B cell (primary cell): Measurements from ENCODE around the gene POU1F1. TPM values are rescaled to one million over a fixed set of nuclear protein-coding genes. Genes with fewer than 3 reads are reported as not detected.
"Not testable (repeated sequence)": the region's sequence is repeated elsewhere in the genome, so short reads cannot be mapped to it uniquely, and the experiment has no call there.

Experiments used
- ATAC-seq: fragments of 200-7000 bp; cut with Tn5 transposase; one replicate; pipeline ENCODE4 v1.10.0; 2021; ENCODE audit warnings: low read depth, mild to moderate bottlenecking, moderate number of reproducible peaks, moderate library complexity
- CTCF ChIA-PET: fragments of 350-600 bp; sonication (Branson Sonifier 250); formaldehyde crosslinking; loops from one replicate; lab custom pipeline; 2021; ENCODE audit warnings: antibody characterized with exemption, inconsistent platforms; lab: Charles Lee
- POLR2A ChIA-PET: fragments of 350-600 bp; sonication (Branson Sonifier 250); formaldehyde crosslinking; loops from one replicate; lab custom pipeline; 2021; ENCODE audit warnings: antibody characterized with exemption; lab: Charles Lee
- DNase-seq: peaks from one replicate; pipeline ENCODE4 v3.0.0; 2013
- H2AFZ ChIP-seq: 2 replicates; pipeline ENCODE4 v1.6.1; 2012; ENCODE audit warnings: mild to moderate bottlenecking, low read depth, low read length; ENCODE audit not compliant: insufficient read depth, poor library complexity, severe bottlenecking
- H3K27ac ChIP-seq, 2 donors: 1 replicate in 1 of 2; 2 replicates in 1 of 2; pipeline ENCODE4 v1.5.1; 2012 to 2013; ENCODE audit warnings: low read length in 2 of 2, mild to moderate bottlenecking in 2 of 2, moderate library complexity in 1 of 2
- H3K27me3 ChIP-seq, 4 experiments: fragments of 200-600 bp in 1 of 4; sonication (generic) in 1 of 4; replicated peaks in 1 of 4; 1 replicate in 2 of 4; 2 replicates in 2 of 4; pipeline versions ENCODE4 v1.6.1 to v1.7.0; 2013 to 2016; ENCODE audit warnings: low read length in 3 of 4, mild to moderate bottlenecking in 2 of 4, mixed read lengths in 1 of 4, moderate library complexity in 1 of 4; ENCODE audit not compliant: insufficient read depth in 4 of 4, control insufficient read depth in 3 of 4; ENCODE audit errors: control extremely low read depth in 1 of 4
- H3K36me3 ChIP-seq, 2 experiments: replicated peaks in 1 of 2; 1 replicate in 1 of 2; 2 replicates in 1 of 2; pipeline versions ENCODE4 v1.6.1 to v1.7.1; 2013; ENCODE audit warnings: low read length in 1 of 2; ENCODE audit not compliant: insufficient read depth in 2 of 2, control insufficient read depth in 1 of 2; ENCODE audit errors: control extremely low read depth in 1 of 2, extremely low read depth in 1 of 2
- H3K4me1 ChIP-seq, 2 donors: fragments of 200-600 bp in 1 of 2; sonication (generic) in 1 of 2; 1 replicate in 1 of 2; 2 replicates in 1 of 2; pipeline versions ENCODE4 v1.5.1 to v1.6.1; 2013 to 2017; ENCODE audit warnings: low read length in 2 of 2; ENCODE audit not compliant: control insufficient read depth in 2 of 2, insufficient read depth in 2 of 2
- H3K4me2 ChIP-seq: replicated peaks from 2 replicates; pipeline ENCODE3; 2012; ENCODE audit warnings: mild to moderate bottlenecking, low read depth, low read length; ENCODE audit not compliant: poor library complexity, severe bottlenecking
- H3K4me3 ChIP-seq, 5 experiments: fragments of 200-600 bp in 1 of 5; sonication (generic) in 1 of 5; 1 replicate in 3 of 5; 2 replicates in 2 of 5; pipeline versions ENCODE4 v1.5.1 to v1.7.0; 2011 to 2016; ENCODE audit warnings: low read length in 4 of 5, mild to moderate bottlenecking in 4 of 5, low read depth in 2 of 5, control low read depth in 1 of 5, moderate library complexity in 1 of 5; ENCODE audit not compliant: insufficient read depth in 1 of 5; ENCODE audit errors: control extremely low read depth in 1 of 5, extremely low read depth in 1 of 5
- H3K79me2 ChIP-seq: fragments of 200-600 bp; sonication (generic); one replicate; pipeline ENCODE4 v1.6.0; 2016; ENCODE audit warnings: low read length; ENCODE audit not compliant: control insufficient read depth, insufficient read depth
- H3K9ac ChIP-seq: fragments of 200-600 bp; sonication (generic); 2 replicates; pipeline ENCODE4 v1.6.1; 2017; ENCODE audit warnings: mild to moderate bottlenecking, low read length, moderate library complexity
- H3K9me3 ChIP-seq, 3 donors: one replicate each; pipeline versions ENCODE4 v1.6.1 to v1.7.1; 2013; ENCODE audit warnings: low read length in 2 of 3; ENCODE audit not compliant: control insufficient read depth in 2 of 3, insufficient read depth in 1 of 3; ENCODE audit errors: control extremely low read depth in 1 of 3
- H4K20me1 ChIP-seq: 2 replicates; pipeline ENCODE4 v1.6.0; 2012; ENCODE audit warnings: mild to moderate bottlenecking, low read length; ENCODE audit not compliant: insufficient read depth, control insufficient read depth, poor library complexity, severe bottlenecking
- H3K27ac Mint-ChIP-seq: one replicate; pipeline ENCODE4 v1.8.0; 2021; ENCODE audit warnings: mixed read lengths
- H3K27me3 Mint-ChIP-seq: one replicate; pipeline ENCODE4 v1.8.0; 2021; ENCODE audit warnings: mixed read lengths
- H3K4me1 Mint-ChIP-seq: one replicate; pipeline ENCODE4 v1.8.0; 2021; ENCODE audit warnings: mixed read lengths
- H3K4me3 Mint-ChIP-seq: one replicate; pipeline ENCODE4 v1.8.0; 2021; ENCODE audit warnings: mixed read lengths
- H3K9me3 Mint-ChIP-seq: one replicate; pipeline ENCODE4 v1.8.0; 2022; ENCODE audit warnings: mixed read lengths; ENCODE audit not compliant: insufficient read depth
- EZH2 ChIP-seq: IDR thresholded peaks from 2 replicates; pipeline ENCODE4 v1.6.1; 2012; ENCODE audit warnings: borderline replicate concordance, low read depth, mild to moderate bottlenecking, moderate library complexity, low read length; ENCODE audit not compliant: insufficient read depth, poor library complexity, severe bottlenecking
- WGBS: methylation state at CpG from one replicate; pipeline ENCODE4 v1.1.5; 2013; ENCODE audit warnings: missing lambda C conversion rate; ENCODE audit not compliant: insufficient coverage; 5-methylcytosine and 5-hydroxymethylcytosine counted together
- intact Hi-C: fragments of 100-400 bp; cut with micrococcal nuclease; formaldehyde crosslinking; loops from one replicate; pipeline ENCODE4 v1.10.0; 2022
- polyA plus RNA-seq: library from polyadenylated mRNA; depleted of rRNA; stranded (reverse); fragments of >200 nt; gene quantifications from 2 replicates; pipeline ENCODE4 v1.2.3, GENCODE V29; 2012
- total RNA-seq, 2 donors: library from RNA; stranded (reverse); fragments of 120-200 nt in 1 of 2; gene quantifications; 1 replicate in 1 of 2; 2 replicates in 1 of 2; pipeline versions ENCODE4 v1.2.3 to v1.2.4, GENCODE V29; 2013 to 2022
- TF ChIP-seq, protein P1 (sequence below): fragments of 200-600 bp; IDR thresholded peaks from one replicate; pipeline ENCODE4 v1.8.0; 2022; ENCODE audit warnings: antibody characterized with exemption, mild to moderate bottlenecking

Gene POU1F1
- total and polyA plus RNA-seq, 2 donors (not counting 1 experiment from before 2014, with no cell fraction given): not detected

DNA sequence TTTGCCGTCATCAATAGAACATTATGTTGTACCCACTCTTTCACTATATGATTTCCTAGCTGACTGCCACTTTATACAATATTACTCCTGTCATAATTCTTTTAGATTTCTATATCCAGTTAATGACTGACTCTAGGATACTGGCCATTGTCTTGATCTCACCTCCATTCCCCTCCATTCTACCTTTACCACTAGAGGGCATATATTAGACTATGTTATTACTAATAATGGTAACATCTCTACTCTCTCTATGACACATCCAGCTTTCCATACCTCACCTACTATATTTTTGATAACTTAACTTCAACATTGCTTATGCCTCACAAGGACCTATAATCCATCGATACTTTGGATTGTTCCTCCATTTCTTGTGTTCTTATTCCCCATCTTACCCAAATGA is 31.4 kb upstream of the POU1F1 start:
- no peak for ATAC-seq
- Histone ChIP-seq H3K36me3 (no peaks in the 10 kb centered on the region), H3K27ac (no peak overlapping the region), H3K4me1 (no peaks in the 10 kb centered on the region), H3K4me3 (no peak overlapping the region), H3K79me2 (no peaks in the 10 kb centered on the region), H4K20me1 (no peaks in the 10 kb centered on the region), H3K27me3 (no peaks in the 10 kb centered on the region), H3K9ac (no peak overlapping the region), H3K9me3 (no peaks in the 10 kb centered on the region), H3K4me2 (no peak overlapping the region), H2AFZ (no peak overlapping the region)
- TF ChIP-seq, protein P1, sequence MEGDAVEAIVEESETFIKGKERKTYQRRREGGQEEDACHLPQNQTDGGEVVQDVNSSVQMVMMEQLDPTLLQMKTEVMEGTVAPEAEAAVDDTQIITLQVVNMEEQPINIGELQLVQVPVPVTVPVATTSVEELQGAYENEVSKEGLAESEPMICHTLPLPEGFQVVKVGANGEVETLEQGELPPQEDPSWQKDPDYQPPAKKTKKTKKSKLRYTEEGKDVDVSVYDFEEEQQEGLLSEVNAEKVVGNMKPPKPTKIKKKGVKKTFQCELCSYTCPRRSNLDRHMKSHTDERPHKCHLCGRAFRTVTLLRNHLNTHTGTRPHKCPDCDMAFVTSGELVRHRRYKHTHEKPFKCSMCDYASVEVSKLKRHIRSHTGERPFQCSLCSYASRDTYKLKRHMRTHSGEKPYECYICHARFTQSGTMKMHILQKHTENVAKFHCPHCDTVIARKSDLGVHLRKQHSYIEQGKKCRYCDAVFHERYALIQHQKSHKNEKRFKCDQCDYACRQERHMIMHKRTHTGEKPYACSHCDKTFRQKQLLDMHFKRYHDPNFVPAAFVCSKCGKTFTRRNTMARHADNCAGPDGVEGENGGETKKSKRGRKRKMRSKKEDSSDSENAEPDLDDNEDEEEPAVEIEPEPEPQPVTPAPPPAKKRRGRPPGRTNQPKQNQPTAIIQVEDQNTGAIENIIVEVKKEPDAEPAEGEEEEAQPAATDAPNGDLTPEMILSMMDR: peak; percentile 29
- no peak for TF ChIP-seq EZH2
- CTCF ChIA-PET: interaction anchor here (0.6 to 1.2 kb wide), 2 partner anchors 14 to 891 kb away, joined by 3 read pairs; no protein-coding TSS in a partner anchor
- WGBS: 100% methylated on average over 1 of the region's 2 CpGs
- Mint-ChIP-seq H3K9me3 (peaks cover 2% of the 10 kb centered on the region), H3K4me3 (no peak overlapping the region), H3K4me1 (no peaks in the 10 kb centered on the region), H3K27me3 (peaks cover 9% of the 10 kb centered on the region), H3K27ac (no peak overlapping the region)
- DNase-seq: no peak
- POLR2A ChIA-PET: no interaction called here
- intact Hi-C loops: no loop called here

DNA sequence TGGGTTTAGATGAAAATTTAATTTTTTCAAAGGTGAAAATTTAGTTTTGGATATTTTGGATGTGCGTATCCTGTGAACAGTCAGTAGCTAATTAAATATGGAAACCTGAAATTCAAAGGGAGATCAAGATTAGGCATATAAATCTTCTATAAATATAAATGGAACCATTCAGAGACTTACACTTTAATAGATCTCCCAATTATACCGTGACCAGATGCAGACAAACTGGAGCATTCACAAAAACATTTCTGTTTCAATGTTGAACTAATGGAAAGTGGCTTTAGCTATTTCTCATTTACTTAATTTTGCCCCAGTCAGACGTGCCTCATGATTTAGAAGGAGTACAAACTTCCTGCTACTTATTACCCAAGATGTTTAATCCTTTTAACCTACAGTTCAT is 29.1 kb upstream of the POU1F1 start:
- CTCF ChIA-PET: interaction anchor here (0.6 kb wide), 1 partner anchor 44 kb away, joined by 3 read pairs; no protein-coding TSS in a partner anchor
- Histone ChIP-seq H3K27me3 (no peaks in the 10 kb centered on the region), H3K9ac (no peak overlapping the region), H3K36me3 (no peaks in the 10 kb centered on the region), H3K79me2 (no peaks in the 10 kb centered on the region), H3K4me2 (no peak overlapping the region), H2AFZ (no peak overlapping the region), H3K9me3 (no peaks in the 10 kb centered on the region), H3K27ac (no peak overlapping the region), H3K4me1 (no peaks in the 10 kb centered on the region), H3K4me3 (no peak overlapping the region), H4K20me1 (no peaks in the 10 kb centered on the region)
- H3K4me3 Mint-ChIP-seq: no peak overlapping the region
- H3K27ac Mint-ChIP-seq: no peak overlapping the region
- WGBS: no CpG with 5 or more reads among the region's 3 CpGs
- no peaks in the 10 kb centered on the region for H3K4me1 Mint-ChIP-seq
- peaks cover 12% of the 10 kb centered on the region for H3K27me3 Mint-ChIP-seq
- H3K9me3 Mint-ChIP-seq: peaks cover 2% of the 10 kb centered on the region
- no peak for ATAC-seq
- DNase-seq: no peak
- intact Hi-C loops: no loop called here
- POLR2A ChIA-PET: no interaction called here
- TF ChIP-seq, protein P1: no peak
- no peak for TF ChIP-seq EZH2

DNA sequence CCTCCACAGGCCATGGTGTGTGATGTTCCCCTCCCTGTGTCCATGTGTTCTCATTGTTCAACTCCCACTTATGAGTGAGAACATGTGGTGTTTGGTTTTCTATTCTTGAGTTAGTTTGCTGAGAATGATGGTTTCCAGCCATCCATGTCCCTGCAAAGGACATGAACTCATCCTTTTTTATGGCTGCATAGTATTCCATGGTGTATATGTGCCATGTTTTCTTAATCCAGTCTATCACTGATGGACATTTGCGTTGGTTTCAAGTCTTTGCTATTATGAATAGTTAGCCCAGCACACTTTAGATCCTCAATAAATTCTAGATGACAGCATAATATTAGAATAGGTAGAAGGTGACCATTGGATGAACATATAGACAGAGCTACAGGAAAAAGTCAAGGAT is 28.6 kb upstream of the POU1F1 start:
- H3K27ac ChIP-seq, intact Hi-C loops, H3K4me1 ChIP-seq, H3K4me3 ChIP-seq, H3K79me2 ChIP-seq, H3K9ac ChIP-seq, H3K36me3 ChIP-seq, H3K4me2 ChIP-seq, H3K27ac Mint-ChIP-seq, ATAC-seq, H3K4me1 Mint-ChIP-seq, H4K20me1 ChIP-seq, H3K9me3 Mint-ChIP-seq, POLR2A ChIA-PET, H2AFZ ChIP-seq, H3K9me3 ChIP-seq, H3K27me3 ChIP-seq, H3K4me3 Mint-ChIP-seq, DNase-seq: not testable (repeated sequence)
- H3K27me3 Mint-ChIP-seq: peaks cover 12% of the 10 kb centered on the region
- CTCF ChIA-PET: interaction anchor here (0.6 kb wide), 1 partner anchor 45 kb away, joined by 3 read pairs; no protein-coding TSS in a partner anchor
- WGBS: no CpG with 5 or more reads among the region's 1 CpG
